D341Med (cell line): ENCODE measurements around the gene AVPR2.

Experiments
- DNase-seq: peaks from one replicate; pipeline ENCODE4 v3.0.0; 2012; ENCODE audit warnings: low spot score

Gene AVPR2

DNA sequence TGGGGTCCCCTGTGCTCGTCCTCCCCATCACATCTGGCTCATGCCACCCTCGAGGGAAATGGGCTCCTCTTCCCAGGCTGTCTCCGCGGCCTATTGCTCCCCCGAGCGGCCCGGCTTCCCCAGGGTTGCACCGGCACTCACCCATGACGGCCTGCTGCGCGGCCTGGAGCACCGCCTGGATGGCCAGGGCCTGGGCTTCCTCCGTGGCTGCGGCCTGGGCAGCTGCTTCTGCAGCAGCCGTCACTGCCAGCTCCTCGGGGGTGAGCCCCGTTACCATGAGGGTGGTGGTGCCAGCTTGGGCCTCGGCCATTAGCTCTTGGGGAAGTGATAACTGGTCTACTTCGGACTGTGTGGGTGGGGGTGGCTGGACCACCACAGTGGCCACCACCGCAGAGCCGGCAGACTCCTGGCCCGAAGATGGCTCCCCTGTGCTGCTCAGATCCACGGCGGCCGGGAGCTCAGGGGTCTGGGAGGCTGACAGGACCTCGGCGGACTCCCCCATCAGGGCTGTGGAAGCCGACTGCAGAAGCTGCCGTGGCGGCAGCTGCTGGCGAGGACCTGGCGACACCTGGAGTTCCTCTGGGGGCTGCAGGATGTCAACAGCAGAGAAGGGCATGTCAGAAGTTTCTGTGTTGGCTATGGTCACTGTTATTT, 48.0 kb downstream of the AVPR2 start:
- no peak for DNase-seq

DNA sequence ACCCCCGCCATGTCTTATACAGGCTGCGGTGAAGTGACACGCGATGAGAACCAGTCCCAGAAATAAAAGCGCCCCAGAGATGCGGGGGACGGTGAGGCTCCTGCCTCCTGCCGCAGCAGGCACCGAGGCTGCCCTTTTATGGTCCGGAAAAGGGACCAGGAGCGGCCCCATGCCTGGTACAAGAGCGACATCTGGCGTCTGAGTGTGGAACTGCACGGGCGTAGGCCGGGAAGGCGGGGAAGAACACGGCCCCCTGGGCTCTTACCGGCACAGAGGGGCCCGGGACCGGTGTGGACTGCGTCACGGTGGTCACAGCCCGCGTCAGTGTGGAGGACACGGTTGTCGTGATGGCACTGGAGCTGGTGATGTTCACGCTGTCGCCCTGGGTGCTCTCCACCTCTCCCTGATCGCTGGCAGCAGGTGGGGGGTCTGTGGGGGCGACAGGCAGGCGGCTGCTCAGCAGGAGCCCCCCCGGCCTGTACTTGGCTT, 48.9 kb downstream of the AVPR2 start:
- DNase-seq, result peak; percentile 83

DNA sequence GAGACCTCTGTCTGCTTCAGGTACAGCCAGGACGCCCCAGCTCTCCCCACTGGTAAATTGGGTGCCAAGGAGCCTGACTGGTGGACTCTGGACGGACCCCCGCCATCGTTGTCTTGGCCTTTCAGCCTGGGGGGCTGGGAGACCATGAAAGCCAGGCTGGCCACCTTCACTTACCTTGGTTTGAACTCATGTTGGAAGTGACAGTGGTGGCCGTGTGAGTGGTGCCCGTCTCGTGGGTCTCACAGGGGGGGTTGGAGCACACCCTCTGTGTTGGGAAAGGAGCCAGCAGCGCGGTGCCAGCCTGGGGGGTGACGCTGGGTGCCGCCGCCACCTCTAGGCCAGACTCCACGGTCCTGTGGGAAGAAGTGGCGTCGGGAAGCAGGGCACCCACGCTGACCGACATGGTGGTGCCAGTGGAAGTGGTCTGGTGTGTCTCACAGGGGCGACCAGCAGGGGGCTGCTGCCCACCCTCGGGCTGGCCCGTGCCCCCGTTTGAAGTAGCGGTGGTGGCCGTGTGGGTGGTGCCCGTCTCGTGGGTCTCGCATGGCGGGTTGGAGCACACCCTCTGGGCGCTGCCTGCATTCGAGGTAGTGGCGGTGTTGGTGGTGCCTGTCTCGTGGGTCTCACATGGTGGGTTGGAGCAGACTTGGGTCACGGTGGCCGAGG, 49.6 kb downstream of the AVPR2 start:
- DNase-seq, result peak; percentile 45

DNA sequence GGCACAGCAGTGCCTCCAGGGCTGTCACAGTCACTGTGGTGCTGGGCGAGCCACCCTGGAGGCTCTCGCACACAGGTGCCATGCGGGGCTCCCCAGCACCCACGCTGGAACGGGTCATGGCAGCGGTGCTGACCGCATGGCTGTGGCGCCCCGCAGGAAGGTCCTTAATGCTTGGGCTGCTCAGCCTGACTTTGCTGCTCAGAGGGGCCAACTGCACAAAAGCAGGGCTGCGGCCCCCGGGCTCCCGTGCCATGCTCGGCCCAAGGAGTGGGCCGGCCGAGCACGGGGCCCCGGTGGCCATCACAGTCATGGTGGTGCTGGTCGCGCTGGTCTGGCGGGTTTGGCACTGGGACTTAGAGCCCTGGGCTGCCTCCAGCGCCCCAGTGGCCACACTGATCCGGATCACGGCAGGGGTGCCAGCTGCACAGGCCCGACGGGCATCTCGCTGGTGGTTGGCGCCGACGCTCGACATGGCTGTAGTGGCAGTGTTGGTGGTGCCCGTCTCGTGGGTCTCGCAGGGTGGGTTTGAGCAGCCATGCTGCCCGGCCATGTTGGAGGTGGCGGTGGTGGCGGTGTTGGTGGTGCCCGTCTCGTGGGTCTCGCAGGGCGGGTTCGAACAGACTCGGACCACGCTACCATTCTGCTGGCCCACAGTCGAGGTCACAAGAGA, 50.2 kb downstream of the AVPR2 start:
- no peak for DNase-seq

DNA sequence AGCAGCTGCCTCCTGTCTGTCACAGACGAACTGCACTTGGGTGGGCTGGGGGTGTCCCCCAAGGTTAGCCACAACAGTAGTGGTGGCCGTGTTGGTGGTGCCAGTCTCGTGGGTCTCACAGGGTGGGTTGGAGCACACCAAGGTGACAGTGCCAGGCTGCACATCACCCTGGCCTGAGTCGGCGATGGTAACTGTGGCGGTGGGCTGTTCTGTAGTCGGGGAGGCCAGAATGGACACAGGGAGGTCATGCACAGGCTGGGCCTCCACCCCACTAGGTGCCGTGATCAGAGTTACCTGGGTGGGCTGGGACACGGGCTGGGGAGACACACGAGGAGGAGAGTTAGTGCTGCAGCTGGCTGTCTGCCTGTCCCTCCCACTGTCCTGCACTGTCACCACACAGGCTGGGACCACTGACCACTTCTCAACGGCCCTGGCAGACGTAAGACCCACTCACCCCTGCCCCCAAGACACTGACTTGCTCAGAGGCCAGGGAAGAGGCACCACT, 50.8 kb downstream of the AVPR2 start:
- DNase-seq, result no peak

DNA sequence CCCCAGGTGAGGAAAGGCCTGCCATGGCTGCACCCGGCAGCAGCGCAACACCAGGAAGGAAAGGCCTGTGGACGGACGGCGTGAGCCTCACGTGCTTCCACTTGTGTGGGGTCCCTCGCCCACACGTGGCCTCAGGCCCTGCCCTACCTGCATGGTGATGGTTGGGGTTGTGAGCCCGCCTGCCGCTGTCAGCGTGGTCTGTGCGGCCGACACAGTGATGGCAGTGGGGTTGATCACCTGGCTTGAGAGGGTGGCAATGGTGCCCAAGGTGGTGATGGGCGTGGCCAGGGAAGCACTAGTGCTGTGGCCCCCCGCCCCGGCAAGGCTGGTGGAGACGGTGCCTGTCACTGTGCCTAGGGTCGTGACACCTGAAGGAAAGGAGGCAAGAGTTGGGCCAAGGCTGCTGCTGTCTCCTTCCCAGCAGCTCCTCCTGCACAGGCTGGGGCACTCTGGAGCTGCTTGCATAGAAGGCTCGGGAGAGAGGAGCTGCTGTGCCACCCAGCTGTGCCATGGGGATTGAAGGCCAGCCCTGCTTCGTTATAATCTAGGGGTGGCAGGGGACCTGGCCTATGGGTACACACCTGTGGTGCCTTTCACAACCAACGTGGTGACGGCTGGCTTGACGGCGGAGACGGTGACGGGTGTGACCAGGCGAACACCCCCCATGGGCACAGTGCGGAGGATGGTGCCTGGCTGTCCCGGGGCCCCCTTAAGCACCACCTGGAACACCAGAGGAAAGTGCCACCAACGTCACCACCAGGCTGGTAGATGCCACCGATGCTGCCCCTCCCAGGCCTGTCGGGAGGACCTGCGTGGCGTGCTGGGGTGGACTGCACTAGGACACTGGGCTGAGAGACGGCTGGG, 51.8 kb downstream of the AVPR2 start:
- DNase-seq, result no peak
